ENCODE measurements around the gene STKLD1. TPM values are rescaled to one million over a fixed set of nuclear protein-coding genes. Genes with fewer than 3 reads are reported as not detected.
"Not testable (repeated sequence)": the region's sequence is repeated elsewhere in the genome, so short reads cannot be mapped to it uniquely, and the experiment has no call there.

The STKLD1 gene
- total RNA-seq, 4 donors from 2014 or later = 0.38 TPM; not detected in 3

- Histone ChIP-seq H3K27ac (no peak overlapping the region), H3K4me1 (peaks cover 0 to 10% (median 0%) of the 10 kb centered on the region in 3 donors), H3K9me3 (no peaks in the 10 kb centered on the region), H3K4me3 (no peak overlapping the region), H3K27me3 (peaks cover 0 to 4% (median 0%) of the 10 kb centered on the region in 4 donors), H3K36me3 (no peaks in the 10 kb centered on the region)
- intact Hi-C loops (cut with DNase I) = no loop called here
- TF ChIP-seq CTCF (IDR thresholded peaks at IDR 0.05) (no peak), POLR2A (IDR thresholded peaks at IDR 0.05) (no peak)
- 32 to 77% methylated on average over 4 to 11 of the region's 23 CpGs for WGBS, 2 donors
- DNase-seq = no peak
These were observed 69.3 kb downstream of the STKLD1 start for GRCh38 chr9:133445293-133445969.

GRCh38 chr9:133448487-133448972 lies 72.4 kb downstream of the STKLD1 start:
- Histone ChIP-seq H3K27ac (no peak overlapping the region), H3K27me3 (peaks cover 0 to 4% (median 0%) of the 10 kb centered on the region in 4 donors), H3K9me3 (no peaks in the 10 kb centered on the region), H3K36me3 (no peaks in the 10 kb centered on the region), H3K4me3 (no peak overlapping the region), H3K4me1 (peaks cover 0 to 10% (median 0%) of the 10 kb centered on the region in 3 donors)
- no peak for DNase-seq
- no peak for TF ChIP-seq POLR2A (IDR thresholded peaks at IDR 0.05)
- no peak for TF ChIP-seq CTCF (IDR thresholded peaks at IDR 0.05)
- intact Hi-C loops (cut with DNase I) = no loop called here
- 64 to 81% methylated on average over 3 to 6 of the region's 13 CpGs for WGBS, 2 donors

GRCh38 chr9:133449760-133450159 lies 73.6 kb downstream of the STKLD1 start:
- H3K36me3 ChIP-seq = no peaks in the 10 kb centered on the region
- no peaks in the 10 kb centered on the region for H3K9me3 ChIP-seq
- peaks cover 0 to 10% (median 0%) of the 10 kb centered on the region in 3 donors for H3K4me1 ChIP-seq
- no peak overlapping the region for H3K4me3 ChIP-seq
- TF ChIP-seq POLR2A (IDR thresholded peaks at IDR 0.05) (no peak), CTCF (IDR thresholded peaks at IDR 0.05) (peak in 2 of 6 experiments; percentile 16 to 30)
- no peak overlapping the region for H3K27ac ChIP-seq
- peaks cover 0 to 4% (median 0%) of the 10 kb centered on the region in 4 donors for H3K27me3 ChIP-seq
- intact Hi-C loops (cut with DNase I) = no loop called here
- no peak for DNase-seq
- WGBS, 2 donors = 48 to 67% methylated on average over 4 to 5 of the region's 12 CpGs

GRCh38 chr9:133451865-133452264 lies 75.7 kb downstream of the STKLD1 start:
- H3K36me3 ChIP-seq; H3K27me3 ChIP-seq; H3K9me3 ChIP-seq; intact Hi-C loops (cut with DNase I); DNase-seq; H3K4me3 ChIP-seq; H3K27ac ChIP-seq: not testable (repeated sequence)
- WGBS, 2 donors = 89 to 91% methylated on average over 5 of the region's 5 CpGs
- peaks cover 0 to 14% (median 2%) of the 10 kb centered on the region in 3 donors for H3K4me1 ChIP-seq

GRCh38 chr9:133452562-133452961 lies 76.4 kb downstream of the STKLD1 start:
- Histone ChIP-seq H3K27ac (no peak overlapping the region), H3K4me1 (peaks cover 0 to 18% (median 7%) of the 10 kb centered on the region in 3 donors), H3K4me3 (no peak overlapping the region), H3K27me3 (no peaks in the 10 kb centered on the region), H3K36me3 (no peaks in the 10 kb centered on the region), H3K9me3 (no peaks in the 10 kb centered on the region)
- no peak for TF ChIP-seq POLR2A (IDR thresholded peaks at IDR 0.05)
- TF ChIP-seq CTCF (IDR thresholded peaks at IDR 0.05) = no peak
- 79 to 87% methylated on average over 3 to 7 of the region's 7 CpGs for WGBS, 2 donors
- intact Hi-C loops (cut with DNase I) = no loop called here
- no peak for DNase-seq

All from esophagus squamous epithelium (tissue), 5 donors.